Stimulated activated CD8-positive, alpha-beta memory T cell treated with anti-CD3 and anti-CD28 coated beads, Interleukin-15, amount 100 ng/mL, for 1 hour (primary cell): ENCODE measurements around the gene LUM.

ENCODE experiments used
- DNase-seq: peaks from one replicate; pipeline ENCODE4 v3.0.0-alpha.2; 2020; ENCODE audit warnings: low read depth

Gene LUM

DNA sequence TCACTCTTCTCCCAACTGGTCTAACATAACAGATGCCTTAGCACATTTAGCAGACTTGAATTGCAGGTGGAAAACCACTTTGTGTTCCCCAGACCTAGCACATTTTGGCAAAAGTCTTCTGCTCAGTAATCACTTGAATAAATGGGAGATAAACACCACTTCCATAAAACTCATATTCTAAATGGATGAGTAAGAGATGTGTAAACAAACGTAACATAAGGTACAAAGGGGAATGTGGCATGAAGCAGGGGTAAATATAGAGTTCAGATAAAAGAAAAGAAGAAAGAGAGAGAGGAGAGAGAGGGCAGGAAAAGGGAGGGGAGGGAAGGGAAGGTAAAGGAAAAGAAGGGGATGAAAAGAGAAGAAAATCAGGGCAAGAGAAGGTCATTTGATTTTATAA is 36.4 kb downstream of the LUM start:
- no peak for DNase-seq

DNA sequence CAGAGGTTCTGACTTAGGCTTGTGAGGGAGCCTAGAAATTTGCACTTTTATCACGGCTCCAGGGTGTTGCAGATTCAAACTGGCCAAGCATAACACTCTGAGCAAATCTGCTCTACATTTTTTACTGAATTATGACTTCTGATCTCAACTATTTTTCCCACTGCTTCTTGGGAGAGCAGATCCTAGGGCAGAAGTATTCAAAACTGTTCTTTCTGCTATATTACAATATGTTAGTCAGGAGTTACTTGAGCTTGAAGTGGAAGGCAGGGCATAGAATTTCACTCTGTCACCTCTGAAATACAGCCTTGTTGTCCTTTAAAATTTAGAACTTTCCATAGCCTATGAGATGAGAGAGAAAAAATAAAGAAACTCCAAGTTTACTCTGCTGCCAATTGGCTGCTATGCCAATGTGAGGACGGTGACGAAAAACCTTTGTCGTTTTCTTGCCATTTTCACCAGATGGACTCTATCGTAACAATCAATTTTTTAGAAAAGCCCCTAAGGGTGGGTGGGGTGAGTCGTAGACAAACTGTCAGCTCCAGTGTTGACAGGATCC is 37.1 kb downstream of the LUM start:
- DNase-seq = no peak

DNA sequence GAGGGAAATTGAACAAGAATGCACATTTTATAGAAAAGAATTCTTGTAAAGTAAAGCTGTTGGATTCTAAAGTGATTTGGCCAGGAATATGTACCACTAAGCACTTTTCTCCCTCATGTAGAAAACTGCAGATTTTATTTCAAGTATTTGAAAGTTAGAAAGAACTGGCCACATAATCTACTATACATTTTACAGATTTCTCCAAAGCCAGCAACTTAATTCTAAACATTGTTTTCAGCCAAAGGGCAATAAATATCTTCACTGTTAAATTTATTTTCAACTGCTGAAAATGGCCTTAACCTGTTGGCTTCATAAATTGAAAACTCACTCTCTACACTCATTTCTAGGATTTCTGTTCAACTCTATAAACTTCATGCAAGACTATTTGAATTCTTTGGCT is 37.9 kb downstream of the LUM start:
- DNase-seq = no peak

DNA sequence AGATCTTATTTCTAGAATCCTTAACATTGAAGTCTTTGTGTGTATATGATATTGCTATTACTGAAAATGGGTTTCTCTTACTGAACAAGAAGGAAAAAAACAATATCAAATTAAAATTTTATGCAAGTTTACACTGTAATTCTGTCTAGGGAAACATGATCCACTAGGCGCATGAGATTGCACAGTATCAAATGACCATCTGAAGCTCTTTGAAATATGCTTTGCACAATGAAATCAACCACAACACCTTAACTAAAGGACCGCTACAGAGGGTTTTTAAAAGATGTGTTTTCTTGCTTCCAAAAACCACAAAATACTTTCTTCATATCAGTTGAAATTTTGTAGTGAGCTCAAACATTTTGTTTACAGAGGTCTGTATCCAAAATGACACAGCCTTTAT is 38.4 kb downstream of the LUM start:
- no peak for DNase-seq

DNA sequence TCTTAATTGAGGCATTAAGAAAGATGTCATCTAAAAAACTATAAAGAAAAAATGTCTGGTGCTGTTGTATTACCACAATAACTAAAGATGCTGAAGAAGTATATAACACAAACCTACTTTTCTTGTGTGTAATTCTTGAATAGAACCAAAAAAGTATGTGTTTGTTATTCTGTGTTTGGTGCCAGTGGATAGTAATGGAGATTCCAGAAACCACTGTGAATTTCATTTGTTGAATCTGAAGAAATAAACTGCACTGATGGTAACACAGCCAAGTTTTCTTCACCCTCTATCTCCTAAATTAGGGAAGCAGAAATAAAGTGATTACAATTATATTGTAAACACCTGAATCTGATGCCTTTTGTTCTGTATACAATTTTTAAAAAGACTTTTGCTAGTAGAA is 40.4 kb downstream of the LUM start:
- no peak for DNase-seq

DNA sequence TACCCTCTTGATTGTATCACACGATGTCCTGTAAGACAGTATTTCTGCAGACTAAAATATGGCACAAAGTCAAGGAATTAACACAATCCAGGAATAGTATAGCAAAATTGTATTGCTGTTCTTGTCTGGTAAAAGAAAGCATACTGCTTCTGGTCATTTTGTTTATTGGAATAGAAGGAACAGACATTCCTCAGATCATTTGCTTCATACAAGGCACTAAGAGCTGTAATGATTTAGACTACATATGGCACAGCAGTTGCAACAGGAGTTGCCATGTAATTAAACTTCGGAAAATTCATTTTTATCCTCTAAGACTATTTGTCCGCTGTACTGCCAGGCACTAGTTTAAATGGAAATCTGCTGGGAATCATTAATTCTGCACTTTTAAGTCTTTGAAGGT is 45.9 kb downstream of the LUM start:
- DNase-seq = no peak

DNA sequence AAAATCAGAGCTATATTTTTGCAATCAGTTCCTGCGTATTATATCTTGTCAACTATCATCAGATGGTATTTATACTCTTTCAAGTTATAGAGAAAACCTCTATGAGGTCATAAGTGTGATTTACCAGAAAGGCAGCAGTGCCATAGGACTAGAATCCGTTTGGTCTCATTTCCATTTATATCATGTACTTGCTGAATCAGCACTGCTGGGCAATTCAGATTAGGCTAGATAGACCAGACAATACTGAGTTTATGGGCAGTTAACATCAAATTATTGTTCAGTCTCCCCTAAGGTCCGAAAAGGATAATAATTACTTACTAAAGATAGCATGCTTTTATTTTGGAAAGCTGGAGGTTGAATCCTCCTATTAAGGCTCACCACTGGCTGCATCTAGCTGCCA is 46.7 kb downstream of the LUM start:
- DNase-seq = no peak

DNA sequence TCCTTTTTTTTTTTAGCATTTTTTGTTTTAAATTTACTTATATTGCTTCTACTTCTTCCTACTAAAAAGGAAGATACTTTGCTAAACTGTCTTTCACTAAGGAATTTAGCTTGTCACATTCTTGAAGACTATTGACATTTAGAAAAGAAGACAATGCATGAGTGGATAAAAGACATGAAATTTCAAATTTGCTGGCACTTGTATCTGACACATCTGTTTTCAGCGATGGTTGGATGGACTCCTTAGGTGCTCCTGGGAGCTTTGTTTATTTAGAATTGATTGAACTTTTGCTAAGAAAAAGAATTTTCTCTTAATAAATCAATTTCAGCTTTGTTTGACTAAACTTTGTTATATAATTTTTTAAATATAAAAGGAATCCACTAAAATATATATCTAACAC is 50.2 kb downstream of the LUM start:
- DNase-seq = no peak

DNA sequence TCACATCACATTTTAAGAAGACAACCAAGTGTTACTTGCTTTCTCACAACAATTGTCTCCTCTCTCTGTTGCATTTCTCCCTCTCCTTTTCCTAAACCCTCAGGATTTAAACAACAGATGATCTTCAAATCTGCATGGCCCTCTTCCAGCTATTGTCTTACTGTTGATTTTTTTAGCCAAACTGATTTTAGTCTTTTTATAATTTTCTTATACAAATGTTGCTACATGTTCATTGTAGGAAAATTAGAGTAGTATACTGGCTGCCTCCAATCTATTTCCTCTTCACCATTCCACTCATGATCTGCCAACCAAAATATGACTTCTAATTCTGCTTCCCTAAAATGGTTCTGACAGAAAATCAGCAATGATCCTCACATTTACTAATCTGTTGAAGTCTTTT is 52.1 kb downstream of the LUM start:
- DNase-seq = no peak

DNA sequence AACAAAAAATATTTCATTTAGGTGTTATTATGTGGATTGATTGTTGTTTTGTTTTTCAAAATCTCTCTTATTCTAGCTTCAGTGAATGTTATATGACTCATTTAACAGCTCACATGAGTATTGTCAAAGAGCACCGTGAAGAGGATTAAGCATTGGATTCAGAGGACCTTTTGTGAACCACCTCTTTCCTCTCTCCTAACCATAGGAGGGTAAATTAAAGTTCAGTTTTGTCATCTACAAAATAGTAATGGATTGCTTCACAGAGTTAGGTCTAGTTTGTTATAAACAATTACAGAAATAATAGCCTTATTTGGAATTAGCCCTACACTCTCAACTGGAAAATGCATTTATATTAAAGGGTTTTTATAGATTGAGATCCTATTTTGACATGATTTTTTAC is 52.5 kb downstream of the LUM start:
- no peak for DNase-seq

DNA sequence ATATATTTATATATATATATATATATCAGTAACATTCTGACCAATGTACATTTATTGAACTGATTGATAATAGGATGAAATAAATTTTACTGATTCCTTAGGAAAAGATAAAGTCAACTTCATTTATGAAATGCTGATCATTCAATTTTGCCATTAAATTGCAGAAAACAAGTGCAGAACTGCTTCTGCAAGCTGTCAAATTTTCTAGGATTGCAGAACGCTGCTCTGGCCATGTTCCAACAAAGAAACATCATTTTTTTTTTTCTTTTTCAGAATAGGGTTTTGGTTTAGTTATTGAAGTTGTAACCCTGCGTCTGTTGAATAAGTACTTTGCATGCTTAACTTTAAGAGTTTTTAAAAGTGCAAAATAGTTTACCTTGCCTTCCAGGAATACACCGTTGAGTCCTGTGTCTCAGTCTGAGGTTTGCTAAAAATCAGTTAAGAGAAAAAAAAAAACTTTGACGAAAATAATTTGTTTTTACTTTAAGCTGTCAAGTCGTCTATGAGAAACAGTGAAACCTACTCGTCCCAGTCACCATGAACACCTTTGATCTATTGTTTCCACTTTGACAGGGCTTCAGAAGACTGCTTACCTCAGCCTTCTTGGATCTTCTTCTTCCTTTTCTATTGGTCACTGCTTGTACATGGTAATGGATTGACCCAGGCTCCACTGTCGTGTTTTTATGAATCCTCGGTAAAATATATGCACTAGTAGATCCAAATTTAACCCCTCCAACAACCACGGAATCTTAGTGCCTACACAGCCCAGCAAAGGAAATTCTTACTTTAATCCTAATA is 53.7 kb downstream of the LUM start, which contains the start of gene KERA:
KERA (minus strand) TSS at position 657 of the 798 bp plus-strand sequence. CDS start 1,743 bp downstream, outside the sequence.
- no peak for DNase-seq

DNA sequence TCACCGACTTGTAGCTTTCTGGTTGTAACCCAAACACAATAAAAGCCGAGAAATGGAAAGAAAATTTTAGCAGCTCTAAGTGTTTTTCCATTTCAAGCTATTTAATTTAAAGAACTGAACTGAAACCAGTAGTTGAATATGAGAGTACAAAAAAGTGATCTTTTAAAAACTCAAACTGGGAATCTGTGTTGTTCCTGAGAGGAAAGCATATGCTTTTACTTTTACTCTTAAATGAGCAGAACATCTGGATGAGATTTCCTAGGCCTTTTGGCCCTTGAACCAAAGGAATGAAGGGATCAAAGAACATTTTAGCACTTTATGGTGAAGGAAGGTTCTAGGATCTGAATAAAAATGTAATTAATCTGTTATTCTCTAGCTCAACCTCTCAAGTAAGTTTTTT is 54.8 kb downstream of the LUM start:
- no peak for DNase-seq

DNA sequence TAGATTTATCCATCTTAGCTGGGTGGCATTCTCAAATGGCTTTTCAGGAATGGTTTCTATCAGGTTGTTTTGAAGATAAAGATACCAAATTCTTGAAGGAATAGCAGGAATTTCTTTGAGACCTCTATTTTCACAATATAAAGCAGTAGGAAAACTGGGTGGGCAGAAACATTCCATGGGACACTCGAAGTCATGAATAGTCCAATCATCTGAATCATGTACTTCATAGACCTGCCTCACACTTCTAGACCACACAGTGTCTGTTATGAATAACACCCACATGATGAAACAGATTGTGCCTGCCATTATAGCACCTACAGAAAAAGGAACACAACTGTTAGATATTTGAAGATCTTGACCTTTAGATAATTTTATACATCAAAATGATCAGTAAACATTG is 55.3 kb downstream of the LUM start:
- no peak for DNase-seq

DNA sequence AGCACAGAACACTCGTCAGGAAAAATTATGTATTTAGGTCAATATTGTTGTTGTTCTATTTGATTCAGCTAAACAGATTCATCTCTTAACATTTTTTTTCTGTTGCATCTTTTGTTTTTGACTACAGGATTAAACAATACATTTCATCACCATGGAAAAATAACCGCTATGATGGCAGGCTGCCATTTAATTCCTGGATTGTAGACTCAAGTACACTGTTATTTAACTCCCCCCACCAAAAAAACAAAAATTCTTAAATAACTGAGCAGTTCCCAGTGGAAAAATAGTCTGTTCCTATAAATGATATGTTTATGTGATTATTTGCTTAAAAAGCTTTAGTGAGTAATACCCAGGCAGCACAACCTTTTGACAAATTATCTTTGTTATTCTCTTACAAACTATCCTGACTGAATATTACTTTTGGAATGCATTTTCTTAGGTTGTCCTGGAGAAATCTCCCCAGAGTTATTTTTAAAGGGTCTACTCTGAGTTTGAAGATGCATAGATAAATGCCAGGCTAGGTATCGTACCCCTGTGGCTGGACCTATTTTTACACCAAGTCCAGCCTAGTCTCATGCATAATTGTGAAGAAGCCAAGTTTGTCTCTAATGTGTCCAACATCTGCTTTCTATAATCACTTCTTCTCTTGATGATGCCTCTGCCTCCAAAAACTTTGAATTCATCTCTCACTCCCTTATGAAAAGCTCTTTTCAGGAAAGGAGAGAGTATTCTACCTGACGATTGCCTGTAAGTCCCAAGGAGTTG is 57.2 kb downstream of the LUM start:
- no peak for DNase-seq
